ENCODE measurements around the gene PRAME.

GRCh38 chr22:22599248-22599647, 40.2 kb upstream of the PRAME start:
- TF ChIP-seq CTCF (IDR thresholded peaks at IDR 0.05; ENCODE audit: low read depth, low read length), result no peak
- TF ChIP-seq EZH2phosphoT487 (IDR thresholded peaks at IDR 0.05; ENCODE audit: low read depth), result no peak
